Activated CD4-positive, alpha-beta T cell treated with anti-CD3 and anti-CD28 coated beads, Interleukin-2, amount 50 U/mL, for 48 hours (primary cell): ENCODE measurements around the gene NRIP2.
A peak's percentile ranks its signal among the peaks of the same experiment; 100 is the strongest.

Source experiments
- DNase-seq, 2 experiments: peaks; one replicate each; pipeline ENCODE4 v3.0.0-alpha.2; 2020

NRIP2 gene

DNA sequence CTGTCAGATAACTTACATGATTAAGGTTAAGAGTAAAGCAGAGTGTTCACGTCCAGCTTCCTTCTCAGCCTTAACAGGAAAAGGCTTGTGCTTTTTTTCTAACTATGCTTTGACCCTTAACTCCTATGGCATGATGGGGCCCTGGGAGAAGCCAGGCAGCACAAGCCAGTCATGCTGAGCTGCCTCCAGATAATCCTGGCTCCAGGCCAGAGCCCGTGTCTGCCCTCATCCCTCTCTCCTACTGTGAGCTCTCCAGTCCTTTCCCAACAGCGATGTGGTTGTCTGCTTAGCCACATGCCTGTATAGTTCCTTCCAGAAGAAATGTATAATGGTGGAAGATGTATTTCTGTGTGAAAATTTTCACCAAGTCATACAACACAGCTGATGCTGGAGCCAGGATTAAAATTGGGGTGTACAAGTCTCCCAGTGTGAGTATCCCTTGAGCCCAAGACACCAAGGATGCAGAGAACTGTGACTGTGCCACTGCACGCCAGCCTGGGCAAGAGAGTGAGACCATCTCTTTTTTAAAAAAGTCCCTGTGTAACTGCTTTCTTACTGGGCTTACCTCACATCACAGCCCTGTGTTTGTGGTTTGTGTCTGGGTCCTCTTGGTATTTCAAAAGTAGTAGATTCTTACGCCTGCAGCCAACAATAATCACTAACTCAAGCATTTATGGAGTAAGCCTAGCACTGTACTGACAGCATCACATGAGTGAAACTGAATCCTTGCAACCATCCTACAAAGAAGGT lies 30.3 kb downstream of the NRIP2 start:
- DNase-seq, result no peak

GRCh38 chr12:2803635-2804392 lies 31.0 kb downstream of the NRIP2 start:
- DNase-seq, result no peak

GRCh38 chr12:2801044-2801783 lies 33.6 kb downstream of the NRIP2 start:
- no peak for DNase-seq

GRCh38 chr12:2800046-2800570 lies 34.7 kb downstream of the NRIP2 start:
- no peak for DNase-seq

DNA sequence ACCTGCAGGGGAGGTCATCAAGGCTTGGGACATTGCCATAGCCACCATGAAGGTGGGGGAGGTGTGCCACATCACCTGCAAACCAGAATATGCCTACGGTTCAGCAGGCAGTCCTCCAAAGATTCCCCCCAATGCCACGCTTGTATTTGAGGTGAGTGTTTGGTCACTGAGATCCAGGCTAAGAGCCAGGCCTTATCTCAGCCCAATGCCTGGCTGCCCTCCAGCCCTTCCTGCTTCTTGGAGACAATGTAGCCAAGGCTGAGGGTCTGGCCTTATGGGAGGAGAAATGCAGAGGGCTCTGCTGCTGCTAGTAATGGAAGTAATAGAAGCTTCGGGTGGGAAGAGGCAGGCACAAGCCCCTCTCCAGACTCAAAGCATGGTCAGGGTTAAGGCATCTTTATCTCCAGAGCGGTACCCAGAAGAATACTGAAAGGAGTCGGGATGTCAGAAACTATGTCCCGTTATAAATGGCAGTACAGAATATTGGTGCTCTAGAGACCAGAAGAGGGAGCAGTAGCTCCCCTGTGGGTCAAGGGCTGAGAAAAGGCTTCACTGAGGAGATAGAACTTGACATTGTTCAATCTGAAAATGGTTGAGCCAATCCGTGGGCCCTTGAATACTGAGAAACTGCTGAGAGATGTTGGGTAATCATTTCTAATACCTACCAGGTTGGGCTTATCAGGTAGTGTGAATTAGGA lies 37.0 kb downstream of the NRIP2 start:
- no peak for DNase-seq

DNA sequence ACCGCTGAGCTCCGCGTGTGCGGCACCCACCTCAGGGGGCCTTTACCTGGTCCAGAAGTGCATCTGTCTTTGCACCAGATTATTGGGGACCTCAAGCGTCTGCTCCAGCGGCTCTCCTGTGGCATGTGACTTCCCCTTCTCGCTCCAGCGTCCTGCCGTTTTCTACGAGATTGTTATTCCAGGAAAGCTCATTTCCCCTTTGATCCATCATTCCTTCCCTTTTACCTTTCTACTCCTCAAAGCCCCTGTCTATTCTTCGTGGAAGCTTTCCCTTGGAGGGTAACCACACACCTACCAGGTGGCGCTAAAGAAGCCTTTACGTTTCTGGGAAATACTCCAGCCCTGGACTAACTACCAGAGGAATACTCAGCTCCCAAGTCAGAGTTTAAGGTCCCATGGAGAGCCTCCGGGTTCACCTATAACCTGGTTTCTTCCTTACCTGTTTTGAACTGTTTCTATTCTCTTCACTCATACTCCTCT lies 38.6 kb downstream of the NRIP2 start:
- no peak for DNase-seq

DNA sequence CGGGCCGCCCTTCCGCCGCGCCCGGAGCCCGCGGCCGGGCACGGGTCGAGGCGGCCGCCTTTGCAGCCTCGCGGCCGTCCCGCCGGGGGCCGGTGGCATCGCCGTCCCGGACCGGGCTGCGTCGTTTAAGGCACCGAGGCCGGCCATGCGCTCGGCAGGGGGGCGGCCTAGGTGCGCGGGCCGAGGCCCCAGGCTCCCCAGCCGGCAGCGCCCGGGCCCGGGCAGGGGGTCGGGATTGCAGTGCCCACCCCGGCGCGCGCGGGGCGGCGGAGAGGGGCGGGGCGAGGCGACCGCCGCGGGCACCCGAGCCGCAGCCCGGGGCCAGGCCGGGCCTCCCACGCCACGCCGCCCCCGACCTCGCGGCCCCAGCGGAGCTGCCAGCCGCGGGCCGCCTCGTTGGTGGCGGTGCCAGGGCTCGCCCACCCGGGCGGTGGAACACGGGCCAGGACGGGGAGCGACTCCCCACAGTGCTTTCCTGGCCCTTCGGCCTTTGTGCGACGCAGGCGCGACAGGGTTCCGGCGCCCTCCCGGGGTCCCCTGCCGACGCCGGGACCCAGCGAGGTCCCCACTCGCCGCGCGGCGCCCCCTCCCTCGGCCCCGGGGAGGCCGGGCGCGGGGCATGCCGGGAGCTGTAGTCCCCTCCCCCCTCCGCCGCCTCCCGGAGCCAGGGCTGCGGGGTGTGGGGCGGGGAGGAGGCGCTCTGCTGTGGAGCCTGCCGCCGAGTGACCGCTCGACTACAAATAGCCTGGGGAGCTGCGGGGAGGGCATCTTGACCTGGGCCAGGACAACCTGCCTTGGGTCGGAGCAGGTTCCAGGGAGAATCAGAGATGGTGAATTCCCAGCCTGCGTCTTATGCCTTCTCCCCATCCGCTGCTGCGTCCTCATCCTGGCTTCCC lies 39.3 kb downstream of the NRIP2 start:
- DNase-seq, result peak; percentile 73 to 75

- DNase-seq, result peak; percentile 88 to 91
These were observed 40.0 kb downstream of the NRIP2 start, which contains the start of gene FKBP4 for GRCh38 chr12:2794736-2795289. Gene FKBP4, plus strand, starts transcription at chr12:2794970. Its CDS starts 170 bp downstream, at chr12:2795140.

- peak; percentile 26 to 27 for DNase-seq
These were observed 40.6 kb downstream of the NRIP2 start for GRCh38 chr12:2794191-2794735.

GRCh38 chr12:2793561-2793960 lies 41.3 kb downstream of the NRIP2 start:
- DNase-seq, result no peak

DNA sequence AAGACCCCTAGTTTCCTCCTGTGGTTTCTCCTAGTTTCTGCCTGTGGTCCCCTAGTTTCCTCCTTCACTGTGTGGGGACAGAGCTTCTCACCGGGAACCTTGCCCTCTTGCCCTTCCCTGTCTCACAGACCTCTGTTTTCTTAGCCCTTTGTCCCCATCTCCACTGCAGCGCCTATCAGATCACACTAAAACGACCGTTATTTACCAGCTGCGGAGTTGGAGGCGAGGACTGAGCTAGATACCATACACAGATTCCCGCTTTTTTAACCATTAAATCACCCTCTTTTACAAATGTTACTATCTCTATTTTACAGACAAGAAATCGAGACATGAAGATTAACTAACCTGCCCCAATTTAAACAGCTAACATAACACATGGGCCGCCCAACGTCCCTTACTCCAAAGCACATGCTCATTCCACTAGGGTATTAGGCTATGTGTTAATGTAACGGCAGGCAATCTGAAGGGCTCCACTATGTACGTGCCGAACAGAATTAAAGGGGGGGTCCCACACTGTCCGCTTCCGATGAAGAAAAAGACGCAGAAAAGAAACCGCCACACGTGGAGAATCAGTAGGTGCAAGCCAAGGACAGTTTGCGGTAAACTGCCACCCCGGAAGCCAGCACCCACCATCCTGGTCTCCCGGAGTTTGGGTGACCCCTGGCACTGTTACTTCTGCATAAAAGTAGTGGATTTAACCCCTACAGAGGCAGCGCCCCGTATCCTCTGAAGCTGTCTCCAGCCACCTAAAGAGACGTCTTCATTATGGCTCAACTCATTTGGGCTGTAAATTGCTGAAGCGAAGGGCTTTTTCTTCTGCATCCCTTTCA lies 41.9 kb downstream of the NRIP2 start:
- no peak for DNase-seq

GRCh38 chr12:2791089-2791488 lies 43.7 kb downstream of the NRIP2 start:
- no peak for DNase-seq

DNA sequence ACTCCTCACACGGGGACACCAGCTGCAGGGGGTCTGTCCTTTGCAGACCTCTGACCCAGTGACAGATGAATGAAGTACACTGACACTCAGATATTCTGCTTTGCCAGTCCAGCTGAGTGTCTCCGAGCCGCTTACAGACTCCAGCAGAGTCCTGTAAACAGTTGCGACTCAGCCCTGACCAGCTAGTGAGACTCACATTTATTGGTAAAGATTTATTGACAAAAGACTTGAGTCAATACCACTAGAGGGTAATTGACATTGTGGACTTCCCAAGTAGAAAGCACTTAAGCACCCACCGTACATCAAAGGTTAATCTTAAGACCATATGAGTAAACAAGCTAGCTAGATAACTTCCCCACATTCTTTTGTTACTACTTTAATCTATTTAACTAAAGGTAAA lies 49.8 kb downstream of the NRIP2 start:
- no peak for DNase-seq

- peak; percentile 53 to 60 for DNase-seq
These were observed 50.8 kb downstream of the NRIP2 start for GRCh38 chr12:2783936-2784600.

- no peak for DNase-seq
These were observed 55.6 kb downstream of the NRIP2 start for GRCh38 chr12:2779281-2779680.

- no peak for DNase-seq
These were observed 58.6 kb downstream of the NRIP2 start for GRCh38 chr12:2776129-2776806.

DNA sequence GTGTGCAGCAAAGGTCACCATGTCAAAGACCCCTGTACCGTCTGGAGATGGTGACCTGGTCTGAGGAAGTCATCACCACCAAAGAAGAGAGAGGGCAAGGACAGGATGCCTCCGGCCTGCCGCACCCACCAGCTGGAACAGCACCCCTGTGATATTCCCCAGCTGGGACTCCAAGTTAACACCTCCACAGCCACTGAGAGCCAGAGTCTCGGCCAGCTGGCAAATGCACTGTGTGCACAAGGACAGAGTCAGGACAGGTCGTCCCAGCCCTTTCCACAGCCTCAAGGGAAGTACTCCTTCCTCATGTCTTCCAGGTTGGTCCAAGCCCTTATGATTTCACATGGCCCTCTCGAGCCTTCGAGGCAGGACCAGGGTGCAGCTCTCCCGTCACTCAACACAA lies 59.4 kb downstream of the NRIP2 start:
- DNase-seq, result no peak
